Panc1 (cell line): ENCODE results near the gene FAM149A. TPM values are rescaled to one million over a fixed set of nuclear protein-coding genes. Genes with fewer than 3 reads are reported as not detected.

Experiments used
- ATAC-seq: fragments of 200-7000 bp; cut with Tn5 transposase; 2 replicates; pipeline ENCODE4 v1.9.1; 2020; ENCODE audit warnings: mild to moderate bottlenecking, moderate library complexity
- BruUV-seq: library from RNA; stranded (reverse); fragments of 400-500 nt; replicated peaks from 2 replicates; lab custom pipeline; 2021; lab: Mats Ljungman, UMichigan
- CTCF ChIA-PET: fragments of 300-600 bp; sonication (Branson Sonifier 250); formaldehyde crosslinking; loops from one replicate; lab custom pipeline; 2022; ENCODE audit warnings: antibody characterized with exemption; lab: Charles Lee
- POLR2A ChIA-PET: fragments of 300-600 bp; sonication (Branson Sonifier 250); formaldehyde crosslinking; loops from one replicate; lab custom pipeline; 2022; ENCODE audit warnings: antibody characterized with exemption; lab: Charles Lee
- DNase-seq: peaks from one replicate; pipeline ENCODE4 v3.0.0-alpha.2; 2010; ENCODE audit warnings: low read depth, low spot score
- H3K27ac ChIP-seq: 2 replicates; pipeline ENCODE4 v1.5.1; 2011; ENCODE audit warnings: mild to moderate bottlenecking, low read length, inconsistent platforms
- H3K27me3 ChIP-seq: fragments of 200-500 bp; sonication (Bioruptor generic); 2 replicates; pipeline ENCODE4 v1.6.0; 2014; ENCODE audit warnings: low read length, inconsistent platforms; ENCODE audit not compliant: control insufficient read depth, insufficient read depth
- H3K36me3 ChIP-seq: fragments of 200-500 bp; sonication (Bioruptor generic); 2 replicates; pipeline ENCODE4 v1.5.1; 2014; ENCODE audit warnings: inconsistent platforms, mild to moderate bottlenecking, low read length, moderate library complexity; ENCODE audit not compliant: control insufficient read depth, insufficient read depth
- H3K4me1 ChIP-seq: 2 replicates; pipeline ENCODE4 v1.5.1; 2011; ENCODE audit warnings: inconsistent platforms, mild to moderate bottlenecking, low read length, moderate library complexity; ENCODE audit not compliant: control insufficient read depth, insufficient read depth
- H3K4me3 ChIP-seq, 2 experiments: 2 replicates each; pipeline ENCODE4 v1.5.1; 2011 to 2012; ENCODE audit warnings: low read depth in 2 of 2, low read length in 2 of 2, mild to moderate bottlenecking in 2 of 2, inconsistent platforms in 1 of 2, moderate library complexity in 1 of 2
- H3K9me3 ChIP-seq: fragments of 200-500 bp; sonication (Bioruptor generic); 2 replicates; pipeline ENCODE4 v1.5.1; 2014; ENCODE audit warnings: low read depth, mild to moderate bottlenecking, inconsistent platforms, low read length, moderate library complexity; ENCODE audit not compliant: control insufficient read depth, insufficient read depth
- CTCF ChIP-seq: fragments of 450-650 bp; IDR thresholded peaks from 2 replicates; pipeline ENCODE4 v1.5.1; 2017; ENCODE audit warnings: mild to moderate bottlenecking
- POLR2AphosphoS5 ChIP-seq: IDR thresholded peaks from 2 replicates; pipeline ENCODE4 v1.6.1; 2012; ENCODE audit warnings: mild to moderate bottlenecking, low read depth, low read length, moderate library complexity
- REST ChIP-seq, 2 experiments: IDR thresholded peaks; 2 replicates each; pipeline ENCODE4 v1.6.1; 2011 to 2012; ENCODE audit warnings: low read depth in 2 of 2, control low read depth in 1 of 2, low read length in 1 of 2, mild to moderate bottlenecking in 1 of 2, moderate library complexity in 1 of 2; ENCODE audit not compliant: insufficient read depth in 1 of 2
- SIN3A ChIP-seq: IDR thresholded peaks from 2 replicates; pipeline ENCODE4 v1.6.1; 2012; ENCODE audit warnings: low read depth, mild to moderate bottlenecking, low read length, moderate library complexity, borderline replicate concordance; ENCODE audit not compliant: insufficient read depth
- TCF7L2 ChIP-seq: IDR thresholded peaks from 2 replicates; pipeline ENCODE4 v1.6.1; 2011; ENCODE audit warnings: mild to moderate bottlenecking, low read depth, low read length, inconsistent platforms
- in situ Hi-C: cut with HindIII; loops from 2 replicates; pipeline ENCODE4 v1.10.0; 2016; ENCODE audit warnings: low sequenced_read_pairs, low pct_unique_long_range_greater_than_20kb
- intact Hi-C: fragments of 100-400 bp; cut with micrococcal nuclease; formaldehyde crosslinking; loops from one replicate; pipeline ENCODE4 v1.10.0; 2022; ENCODE audit not compliant: unreplicated experiment
- total RNA-seq: library from RNA; stranded (reverse); gene quantifications from one replicate; pipeline ENCODE4 v1.2.1, GENCODE V29; 2021; ENCODE audit not compliant: unreplicated experiment

Gene FAM149A
- total RNA-seq, 1 experiment from 2014 or later = 0.13 TPM

- BruUV-seq = no TSS peak
- TF ChIP-seq TCF7L2 (no peak), REST (IDR thresholded peaks at IDR 0.05; ENCODE audit: insufficient read depth in 1 of 2, low read depth in 2 of 2, low read length in 1 of 2) (no peak), CTCF (no peak), SIN3A (no peak)
- no peaks in the 10 kb centered on the region for H3K36me3 ChIP-seq
- ATAC-seq (no peak), DNase-seq (no peak)
- ChIA-PET POLR2A (no interaction called here), CTCF (no interaction called here)
- H3K9me3 ChIP-seq = no peaks in the 10 kb centered on the region
- H3K27me3 ChIP-seq = no peaks in the 10 kb centered on the region; the same call in 1 of the 2 replicates
- no peak overlapping the region for H3K27ac ChIP-seq
- intact Hi-C loops = no loop called here
- in situ Hi-C loops = no loop called here
- H3K4me1 ChIP-seq = no peaks in the 10 kb centered on the region
- no peak overlapping the region for H3K4me3 ChIP-seq
Measured at GRCh38 chr4:186159613-186160012, 55.1 kb downstream of the FAM149A start.

- no peak for DNase-seq
- BruUV-seq = no TSS peak
- Histone ChIP-seq H3K9me3 (no peaks in the 10 kb centered on the region), H3K4me1 (no peaks in the 10 kb centered on the region), H3K36me3 (no peaks in the 10 kb centered on the region), H3K27ac (no peak overlapping the region), H3K27me3 (no peaks in the 10 kb centered on the region; the same call in 1 of the 2 replicates), H3K4me3 (no peak overlapping the region)
- TF ChIP-seq TCF7L2 = no peak
- no peak for TF ChIP-seq SIN3A
- no peak for TF ChIP-seq POLR2AphosphoS5
- no peak for TF ChIP-seq REST (IDR thresholded peaks at IDR 0.05; ENCODE audit: insufficient read depth in 1 of 2, low read depth in 2 of 2, low read length in 1 of 2)
- no peak for TF ChIP-seq CTCF
- in situ Hi-C loops (no loop called here), intact Hi-C loops (no loop called here)
- ChIA-PET CTCF (no interaction called here), POLR2A (no interaction called here)
- no peak for ATAC-seq
Measured at GRCh38 chr4:186161138-186161537, 56.6 kb downstream of the FAM149A start.
